GM21528 (cell line): ENCODE data around the gene ZNF664.

Source experiments
- ATAC-seq: cut with Tn5 transposase; IDR thresholded peaks from one replicate; pipeline ENCODE4 v1.9.1; 2021; ENCODE audit warnings: mild to moderate bottlenecking, moderate library complexity; ENCODE audit not compliant: unreplicated experiment, low FRiP score

The ZNF664 gene

GRCh38 chr12:124049451-124050094, 76.6 kb downstream of the ZNF664 start:
- ATAC-seq: no peak

- no peak for ATAC-seq
These were observed 80.8 kb downstream of the ZNF664 start for GRCh38 chr12:124053851-124054250.

DNA sequence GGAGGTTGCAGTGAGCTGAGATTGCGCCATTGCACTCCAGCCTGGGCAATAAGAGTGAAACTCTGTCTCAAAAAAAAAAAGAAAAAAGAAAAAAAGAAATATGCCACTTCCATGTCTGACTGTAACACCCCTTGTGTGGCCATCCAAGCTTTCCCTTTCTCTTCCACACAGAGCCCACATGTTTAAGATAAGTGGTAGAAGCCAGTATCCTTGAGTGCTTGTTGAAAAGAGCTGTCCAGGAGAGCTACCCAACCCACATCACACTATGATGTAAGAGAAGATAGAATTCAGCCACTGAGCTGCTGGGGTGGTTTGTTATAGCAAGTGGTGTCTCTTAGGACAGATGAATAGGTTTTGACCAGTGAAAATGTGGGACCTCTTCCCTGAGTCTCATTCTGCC, 82.1 kb downstream of the ZNF664 start:
- no peak for ATAC-seq

DNA sequence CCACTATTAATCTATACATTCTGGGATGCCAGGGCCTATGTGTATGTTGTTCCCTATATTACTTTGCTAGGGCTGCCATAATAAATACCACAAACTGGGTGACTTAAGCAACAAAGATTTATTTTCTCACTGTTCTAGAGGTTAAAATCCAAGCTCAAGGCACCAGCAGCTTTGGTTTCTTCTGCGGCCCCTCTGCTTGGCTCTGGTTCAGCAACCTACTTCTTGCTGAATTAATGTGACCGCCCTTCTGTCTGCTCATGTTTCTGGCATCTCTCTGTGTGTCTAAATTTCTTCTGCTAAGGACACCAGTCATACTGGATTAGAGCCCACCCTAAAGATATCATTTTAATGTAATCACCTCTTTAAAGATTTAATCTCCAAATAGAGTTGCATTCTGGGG, 84.7 kb downstream of the ZNF664 start:
- no peak for ATAC-seq

DNA sequence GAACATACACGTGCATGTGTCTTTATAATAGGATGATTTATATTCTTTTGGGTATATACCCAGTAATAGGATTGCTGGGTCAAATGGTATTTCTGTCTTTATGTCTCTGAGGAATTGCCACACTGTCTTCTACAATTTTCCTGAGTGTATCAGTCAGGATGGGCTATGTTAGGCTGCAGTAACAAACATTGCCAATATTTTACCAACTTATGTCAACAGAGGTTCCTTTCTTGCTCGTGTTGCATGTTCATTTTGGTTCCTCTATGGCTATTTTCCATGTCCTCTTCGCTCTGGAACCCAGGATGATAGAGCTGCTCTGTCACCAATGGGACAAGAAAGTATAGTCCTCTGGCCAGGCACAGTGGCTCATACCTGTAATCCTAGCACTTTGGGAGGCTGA, 86.7 kb downstream of the ZNF664 start:
- ATAC-seq: no peak
